GM21381 (cell line): Measurements from ENCODE around the gene CRIM1.

ENCODE experiments used
- ATAC-seq: cut with Tn5 transposase; IDR thresholded peaks from one replicate; pipeline ENCODE4 v1.9.1; 2021; ENCODE audit warnings: mild to moderate bottlenecking, moderate library complexity; ENCODE audit not compliant: unreplicated experiment

The CRIM1 gene

GRCh38 chr2:36451512-36451911, 95.9 kb downstream of the CRIM1 start:
- ATAC-seq = no peak

DNA sequence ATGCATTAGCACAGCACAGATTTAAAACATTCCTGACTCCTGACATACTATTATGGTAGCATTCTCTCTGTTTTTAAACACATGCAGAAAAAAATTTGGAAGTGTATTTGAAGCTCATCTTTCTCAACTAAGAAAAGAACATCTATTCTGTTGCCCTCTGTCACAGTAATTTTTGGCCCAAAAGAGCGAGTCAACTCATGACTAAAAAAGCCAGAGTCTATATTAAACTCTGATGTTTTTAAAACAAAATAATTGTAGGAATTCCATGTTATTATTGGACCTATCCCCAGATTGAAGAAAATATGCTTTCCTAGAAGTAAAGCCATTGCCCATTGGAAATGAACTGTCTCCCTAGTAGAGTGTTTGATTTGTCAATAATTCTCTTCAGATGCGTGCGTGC, 96.7 kb downstream of the CRIM1 start:
- no peak for ATAC-seq

GRCh38 chr2:36453652-36454051, 98.1 kb downstream of the CRIM1 start:
- ATAC-seq = no peak

DNA sequence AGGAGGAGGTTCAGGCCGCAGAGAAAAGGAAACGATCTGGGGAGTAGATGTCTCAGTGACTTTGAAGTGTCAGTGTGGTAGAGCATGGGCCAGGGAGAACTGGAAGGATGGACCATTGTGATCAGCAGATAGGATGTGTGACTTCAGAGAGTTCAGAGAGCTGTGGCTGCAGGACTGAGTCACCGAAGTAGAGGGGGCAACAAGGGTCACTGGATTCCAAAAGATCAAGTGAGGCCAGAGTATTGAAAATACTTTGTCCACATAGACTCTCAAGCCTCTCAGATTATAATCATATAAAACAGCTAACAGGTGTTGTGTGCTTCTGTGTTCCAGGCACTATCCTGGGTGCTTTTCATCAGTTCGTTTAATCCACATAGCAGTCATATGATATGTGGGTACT, 99.4 kb downstream of the CRIM1 start:
- ATAC-seq = no peak

GRCh38 chr2:36455788-36456187, 100.2 kb downstream of the CRIM1 start:
- ATAC-seq = no peak

GRCh38 chr2:36456227-36457175, 100.9 kb downstream of the CRIM1 start:
- ATAC-seq = no peak

DNA sequence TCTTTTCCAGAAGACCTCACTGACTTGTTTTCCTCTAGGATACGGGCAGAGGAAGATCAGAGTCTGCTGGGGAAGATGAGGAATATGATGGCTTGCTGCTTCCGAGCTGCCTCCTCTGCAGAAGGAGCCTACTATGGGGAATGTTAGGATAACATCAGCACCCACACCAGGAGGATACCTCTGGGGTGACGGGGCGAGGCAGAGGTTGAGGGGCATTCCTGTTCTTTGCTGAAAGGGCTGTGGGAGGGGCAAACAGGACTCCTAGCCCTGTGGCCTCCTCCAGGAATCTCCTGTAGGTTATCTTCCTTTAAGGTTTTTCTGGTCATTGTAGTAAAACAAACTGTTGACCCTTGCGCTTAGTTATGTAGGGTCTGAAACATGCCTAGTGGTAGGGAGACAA, 102.5 kb downstream of the CRIM1 start:
- ATAC-seq = no peak

- no peak for ATAC-seq
These were observed 104.2 kb downstream of the CRIM1 start for GRCh38 chr2:36459725-36460137.

DNA sequence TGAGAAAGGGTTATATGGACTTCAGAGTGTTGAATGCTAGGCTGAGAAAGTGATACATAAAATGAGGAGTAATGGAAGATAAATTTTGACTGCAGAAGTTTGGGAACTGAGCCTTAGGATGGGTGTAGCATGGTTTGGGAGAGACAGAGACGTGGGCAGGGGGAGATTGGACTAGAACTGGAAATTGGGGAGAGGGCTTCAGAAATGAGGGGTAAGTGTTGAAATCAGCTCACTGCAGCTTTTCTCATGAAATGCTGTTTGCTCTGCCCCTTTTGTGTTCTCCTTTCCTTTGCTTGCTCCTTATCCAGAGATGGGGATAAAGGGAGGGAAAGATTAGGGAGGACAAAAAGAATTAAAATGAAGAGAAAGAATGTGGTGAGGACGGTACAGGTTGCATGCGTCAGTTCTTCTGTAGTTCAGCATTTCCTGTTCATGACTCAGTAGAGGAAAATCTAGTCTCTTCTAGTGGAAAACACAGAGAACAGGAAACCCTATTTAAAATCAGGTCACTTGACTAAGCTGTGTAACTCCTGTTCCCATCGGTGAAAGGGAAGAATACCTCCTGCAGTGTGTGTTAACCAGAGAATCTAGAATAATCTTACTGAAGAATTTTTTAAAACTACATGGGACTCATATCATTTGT, 105.6 kb downstream of the CRIM1 start:
- no peak for ATAC-seq

- ATAC-seq = no peak
These were observed 106.8 kb downstream of the CRIM1 start for GRCh38 chr2:36462311-36462935.

- ATAC-seq = no peak
These were observed 107.8 kb downstream of the CRIM1 start for GRCh38 chr2:36463365-36463764.

DNA sequence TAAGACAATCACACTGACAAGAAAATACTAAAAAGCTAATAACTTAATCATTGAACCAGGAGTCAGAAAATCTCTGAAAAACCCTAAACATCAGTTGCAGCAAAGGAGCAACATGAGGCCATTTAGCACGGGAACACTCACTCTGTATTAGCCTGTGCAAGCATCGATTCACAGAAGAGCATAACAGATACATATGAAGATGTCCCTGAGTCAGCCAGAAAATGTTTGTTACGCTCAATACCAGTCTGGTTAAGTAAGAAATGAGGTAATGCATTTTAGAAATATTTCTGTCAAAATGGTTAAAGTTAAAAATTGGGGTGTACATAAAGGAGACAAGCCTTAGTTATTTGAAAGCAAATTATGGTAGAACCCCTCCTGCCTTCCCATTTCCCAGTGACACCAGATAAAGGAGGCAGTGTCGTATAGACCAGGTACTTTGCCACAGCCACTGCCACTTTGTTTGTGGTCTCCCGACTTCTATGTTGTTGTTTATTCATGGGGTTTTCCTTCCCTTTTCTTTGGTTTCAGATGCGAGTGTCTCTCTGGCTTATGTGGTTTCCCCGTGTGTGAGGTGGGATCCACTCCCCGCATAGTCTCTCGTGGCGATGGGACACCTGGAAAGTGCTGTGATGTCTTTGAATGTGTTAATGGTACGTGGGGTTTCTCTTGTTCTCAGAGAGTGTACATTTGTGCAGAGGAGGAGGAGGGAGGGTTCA, 108.6 kb downstream of the CRIM1 start:
- no peak for ATAC-seq

GRCh38 chr2:36466135-36466534, 110.6 kb downstream of the CRIM1 start:
- no peak for ATAC-seq

DNA sequence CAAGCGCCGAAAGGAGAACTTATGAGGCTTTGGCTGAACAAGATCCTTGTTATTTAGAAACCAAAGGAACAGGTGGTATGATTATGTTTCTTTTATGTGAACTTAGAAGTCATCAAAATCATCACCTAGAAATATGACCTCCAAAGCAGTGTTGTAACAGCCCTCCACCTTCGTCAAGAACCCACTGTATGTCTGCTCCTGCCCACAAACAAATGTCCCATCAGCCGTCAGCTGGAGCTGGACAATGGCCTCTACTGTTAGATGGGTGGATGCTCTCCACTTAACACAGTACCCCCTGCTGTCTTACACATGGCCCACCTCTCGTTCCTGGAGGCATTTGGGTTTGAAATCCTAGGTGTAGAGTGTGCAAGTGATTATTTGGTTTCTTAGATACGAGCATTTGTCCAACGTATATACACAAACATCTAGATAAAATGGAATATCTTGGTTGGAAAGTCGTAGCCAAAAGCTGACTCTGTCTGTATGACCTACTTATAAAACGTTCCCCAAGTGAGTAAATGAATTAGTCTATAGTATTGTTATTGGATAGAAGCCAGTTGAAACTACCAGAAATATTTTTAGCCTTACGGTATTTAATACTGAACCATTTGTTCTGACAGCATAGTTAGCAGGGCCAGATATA, 113.0 kb downstream of the CRIM1 start:
- ATAC-seq = no peak

DNA sequence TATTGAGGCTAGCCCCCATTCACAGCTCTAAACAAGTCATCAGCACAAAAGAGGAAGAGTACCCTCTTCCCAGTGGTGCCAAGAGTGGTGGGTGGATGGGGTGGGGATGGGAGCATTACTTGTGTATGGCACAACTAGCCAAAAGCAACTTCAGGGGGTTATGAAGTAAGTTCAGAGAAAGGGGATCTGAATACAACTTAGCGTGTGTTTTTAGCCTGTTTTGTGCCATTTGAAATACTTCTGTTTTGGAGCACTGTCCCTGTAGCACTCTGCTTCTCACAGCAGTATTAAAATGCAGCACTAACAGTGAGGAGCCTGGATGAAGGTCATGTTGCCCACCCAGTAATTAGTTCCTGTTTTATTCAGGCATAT, 113.5 kb downstream of the CRIM1 start:
- ATAC-seq = no peak

- no peak for ATAC-seq
These were observed 114.1 kb downstream of the CRIM1 start for GRCh38 chr2:36469710-36470109.

DNA sequence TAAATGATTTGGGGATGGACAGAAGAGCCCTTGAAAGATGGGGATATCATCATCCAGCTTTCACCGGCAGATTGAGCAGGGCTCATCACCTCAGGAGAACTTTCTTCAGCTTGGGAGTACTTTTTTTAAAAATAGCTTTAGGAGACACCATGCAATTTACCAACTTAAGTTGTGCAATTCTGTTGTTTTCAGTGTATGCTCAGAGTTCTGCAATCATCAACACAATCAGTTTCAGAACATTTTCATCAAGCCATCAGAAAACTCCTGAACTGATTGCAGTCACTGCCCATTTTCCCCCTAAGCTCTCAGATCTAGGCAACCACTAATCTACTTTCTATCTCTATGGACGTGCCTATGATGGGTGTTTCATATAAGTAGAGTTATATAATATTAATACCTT, 117.7 kb downstream of the CRIM1 start:
- ATAC-seq = no peak

- no peak for ATAC-seq
These were observed 120.8 kb downstream of the CRIM1 start for GRCh38 chr2:36476411-36476810.

GRCh38 chr2:36477315-36477714, 121.7 kb downstream of the CRIM1 start:
- no peak for ATAC-seq

- ATAC-seq = no peak
These were observed 122.2 kb downstream of the CRIM1 start for GRCh38 chr2:36477746-36478145.

GRCh38 chr2:36478332-36478738, 122.8 kb downstream of the CRIM1 start:
- ATAC-seq = no peak
